Esophagus (tissue), 2 donors: ENCODE data around the gene KATNA1. TPM values are rescaled to one million over a fixed set of nuclear protein-coding genes. Genes with fewer than 3 reads are reported as not detected.

Experiments
- H3K27ac ChIP-seq, 2 donors: one replicate each; pipeline ENCODE4 v1.5.1; 2013; ENCODE audit warnings: low read depth in 2 of 2, mild to moderate bottlenecking in 2 of 2, inconsistent platforms in 1 of 2, low read length in 1 of 2, moderate library complexity in 1 of 2
- H3K27me3 ChIP-seq, 2 donors: one replicate each; pipeline ENCODE4 v1.6.1; 2013; ENCODE audit warnings: low read length in 2 of 2, control low read depth in 1 of 2, mild to moderate bottlenecking in 1 of 2; ENCODE audit not compliant: insufficient read depth in 2 of 2, control insufficient read depth in 1 of 2
- H3K36me3 ChIP-seq, 2 donors: one replicate each; pipeline ENCODE4 v1.6.1; 2013; ENCODE audit warnings: low read length in 1 of 2; ENCODE audit not compliant: control insufficient read depth in 2 of 2, insufficient read depth in 2 of 2
- H3K4me1 ChIP-seq, 2 donors: one replicate each; pipeline ENCODE4 v1.6.1; 2013; ENCODE audit warnings: low read length in 1 of 2; ENCODE audit not compliant: control insufficient read depth in 2 of 2, insufficient read depth in 2 of 2
- H3K4me3 ChIP-seq, 2 donors: one replicate each; pipeline ENCODE4 v1.5.1; 2013; ENCODE audit warnings: low read length in 2 of 2, mild to moderate bottlenecking in 2 of 2, low read depth in 1 of 2, moderate library complexity in 1 of 2
- H3K9me3 ChIP-seq, 2 donors: one replicate each; pipeline ENCODE4 v1.6.1; 2013; ENCODE audit warnings: mild to moderate bottlenecking in 2 of 2, low read depth in 1 of 2, low read length in 1 of 2, moderate library complexity in 1 of 2; ENCODE audit not compliant: control insufficient read depth in 2 of 2, insufficient read depth in 1 of 2
- WGBS, 2 donors: extraction: QIAGEN DNeasy Blood & Tissue Kit; methylation state at CpG; one replicate each; pipeline ENCODE4 v1.1.7; 2013; 5-methylcytosine and 5-hydroxymethylcytosine counted together
- polyA plus RNA-seq, 2 donors: library from polyadenylated mRNA; stranded (reverse); fragments of 200-250 nt; gene quantifications; one replicate each; pipeline ENCODE4 v1.2.3, GENCODE V29; 2013
- donor health status: healthy with polysubstance abuse.
- donor health status: Bipolar disorder and iron deficiency.

KATNA1 gene
- polyA plus RNA-seq, 2 donors = 6.8 to 12.1 TPM

DNA sequence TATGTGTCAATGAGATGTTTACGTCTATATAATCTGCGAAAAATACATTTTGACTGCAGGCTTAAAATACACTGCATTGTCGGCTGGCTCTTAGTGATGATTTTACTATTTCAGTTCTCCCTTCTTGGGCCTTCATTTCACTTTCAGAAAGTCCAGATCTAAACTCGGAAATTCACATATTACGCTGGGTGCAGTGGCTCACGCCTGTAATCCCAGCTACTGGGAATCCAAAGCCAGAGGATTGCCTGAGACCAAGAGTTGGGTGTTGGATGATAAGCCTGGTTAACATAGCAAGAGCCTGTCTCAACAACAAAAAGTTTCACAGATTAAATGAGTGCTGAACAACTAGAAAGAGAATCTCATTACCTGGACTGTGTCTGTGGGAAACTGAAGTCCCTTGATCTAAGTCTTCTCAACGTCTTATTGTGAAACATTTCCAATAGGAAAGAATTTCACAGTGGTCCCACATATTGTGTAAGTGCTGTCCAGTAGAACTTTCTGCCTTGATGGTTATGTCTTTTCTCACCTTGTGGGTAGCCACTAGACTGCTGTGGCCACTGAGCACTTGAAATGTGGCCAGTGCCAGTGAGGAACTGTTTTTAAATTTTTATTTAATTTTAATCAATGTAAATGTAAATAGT, 80.4 kb downstream of the KATNA1 start:
- WGBS, 2 donors = 89 to 91% methylated on average over 7 of the region's 7 CpGs
- peaks cover 2% of the 10 kb centered on the region in 2 donors for H3K4me1 ChIP-seq
- H3K36me3 ChIP-seq = no peaks in the 10 kb centered on the region
- H3K27ac ChIP-seq = no peak overlapping the region
- H3K27me3 ChIP-seq = no peaks in the 10 kb centered on the region
- H3K4me3 ChIP-seq = no peak overlapping the region
- no peaks in the 10 kb centered on the region for H3K9me3 ChIP-seq

- peaks cover 2% of the 10 kb centered on the region in 2 donors for H3K4me1 ChIP-seq
- H3K4me3 ChIP-seq = peak overlapping the region; percentile 71 to 94
- H3K27ac ChIP-seq = peak overlapping the region; percentile 88
- H3K9me3 ChIP-seq = no peaks in the 10 kb centered on the region
- WGBS, 2 donors = 29 to 32% methylated on average over 12 of the region's 12 CpGs
- H3K36me3 ChIP-seq = no peaks in the 10 kb centered on the region
- no peaks in the 10 kb centered on the region for H3K27me3 ChIP-seq
Measured at GRCh38 chr6:149567194-149567586, 81.3 kb downstream of the KATNA1 start.

DNA sequence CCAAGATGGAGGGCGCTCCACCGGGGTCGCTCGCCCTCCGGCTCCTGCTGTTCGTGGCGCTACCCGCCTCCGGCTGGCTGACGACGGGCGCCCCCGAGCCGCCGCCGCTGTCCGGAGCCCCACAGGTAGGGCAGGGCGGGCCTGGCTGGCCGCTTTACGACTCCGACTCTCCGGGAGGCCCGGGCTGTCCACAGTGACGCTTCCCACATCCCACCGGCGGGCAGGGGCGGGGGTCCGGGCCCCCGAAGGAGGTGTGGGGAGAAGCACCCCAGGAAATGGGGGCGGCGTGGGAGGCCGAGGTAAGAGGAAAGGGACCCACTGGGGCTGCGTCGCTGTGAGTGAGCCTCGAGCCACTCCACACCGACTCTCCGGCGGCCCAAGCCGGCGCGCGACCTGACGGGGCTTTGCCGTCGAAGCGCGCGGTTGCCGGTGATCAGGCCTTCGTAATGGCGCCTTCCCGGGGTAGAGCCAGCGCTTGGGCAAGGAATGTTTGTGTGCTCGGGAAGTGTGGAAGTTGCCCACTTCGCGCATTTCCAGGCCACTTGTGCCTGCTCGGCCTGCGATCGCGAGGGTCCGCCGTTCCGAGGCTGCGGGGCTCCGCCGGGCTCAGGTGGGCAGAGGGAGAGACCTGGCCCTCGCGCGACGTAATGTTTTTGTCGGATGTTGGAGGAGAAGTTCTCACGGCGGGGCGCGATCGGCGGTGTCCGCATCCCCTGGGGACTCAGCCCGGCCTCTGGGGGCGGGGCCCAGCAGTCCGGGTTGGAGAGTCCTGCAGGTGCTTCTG, 81.9 kb downstream of the KATNA1 start:
- Histone ChIP-seq H3K4me3 (peak overlapping the region; percentile 71 to 94), H3K9me3 (no peaks in the 10 kb centered on the region), H3K36me3 (no peaks in the 10 kb centered on the region), H3K4me1 (peaks cover 2% of the 10 kb centered on the region in 2 donors), H3K27me3 (no peaks in the 10 kb centered on the region), H3K27ac (peak overlapping the region; percentile 88)
- WGBS, 2 donors = 0% methylated on average over 74 to 81 of the region's 81 CpGs

DNA sequence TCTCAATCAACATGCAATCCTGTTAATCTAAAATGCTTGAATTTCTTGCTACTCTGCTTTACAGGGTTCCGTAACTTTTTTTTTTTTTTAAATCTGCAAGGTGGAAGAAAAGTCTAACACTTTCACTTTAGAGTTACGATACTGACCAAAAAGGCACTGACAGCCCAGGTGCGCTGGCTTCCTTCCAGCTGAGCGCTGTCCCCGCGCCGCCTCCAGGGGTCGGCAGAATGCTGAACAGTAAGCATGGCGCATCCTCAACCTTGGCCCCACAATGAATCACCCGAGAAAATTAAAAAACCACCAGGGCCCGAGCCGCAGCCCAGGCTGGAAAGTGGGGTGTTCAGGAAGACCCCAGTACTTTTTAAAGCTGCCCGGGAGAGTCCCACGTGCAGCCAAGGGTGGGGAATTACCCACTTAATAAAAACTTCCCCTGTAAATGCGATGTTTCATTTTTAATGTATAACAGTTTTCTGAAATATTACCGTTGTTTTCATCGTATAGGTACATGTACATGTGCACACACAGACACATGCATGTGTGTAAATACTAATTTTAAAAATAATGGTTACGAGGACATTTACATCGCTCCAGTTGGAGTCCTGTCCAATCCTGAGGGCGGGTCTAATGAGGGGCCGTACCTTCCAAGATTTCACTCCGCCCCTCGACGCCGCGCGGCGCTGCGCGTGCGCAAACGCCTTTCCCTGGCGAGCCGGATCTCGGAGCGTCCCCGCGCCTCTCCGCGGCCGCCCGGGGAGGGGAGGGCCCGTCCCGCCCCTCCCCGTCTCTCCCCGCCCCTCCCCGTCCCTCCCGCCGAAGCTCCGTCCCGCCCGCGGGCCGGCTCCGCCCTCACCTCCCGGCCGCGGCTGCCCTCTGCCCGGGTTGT, 82.7 kb downstream of the KATNA1 start, which contains the start of gene GINM1:
Gene GINM1 (plus strand): TSS at position 849 of the 883 bp plus-strand sequence. CDS start 40 bp downstream, outside the sequence.
- H3K4me3 ChIP-seq = peak within 1 kb of the TSS; percentile 71 to 94
- no peaks in the 10 kb centered on the region for H3K36me3 ChIP-seq
- H3K4me1 ChIP-seq = peaks cover 2% of the 10 kb centered on the region in 2 donors
- no peaks in the 10 kb centered on the region for H3K9me3 ChIP-seq
- H3K27me3 ChIP-seq = no peaks in the 10 kb centered on the region
- WGBS, 2 donors = 0 to 1% methylated on average over 41 to 59 of the region's 59 CpGs
- peak within 1 kb of the TSS; percentile 88 for H3K27ac ChIP-seq

- no peak overlapping the region for H3K27ac ChIP-seq
- 39 to 42% methylated on average over 3 of the region's 3 CpGs for WGBS, 2 donors
- no peaks in the 10 kb centered on the region for H3K27me3 ChIP-seq
Measured at GRCh38 chr6:149563928-149564325, 84.6 kb downstream of the KATNA1 start.

DNA sequence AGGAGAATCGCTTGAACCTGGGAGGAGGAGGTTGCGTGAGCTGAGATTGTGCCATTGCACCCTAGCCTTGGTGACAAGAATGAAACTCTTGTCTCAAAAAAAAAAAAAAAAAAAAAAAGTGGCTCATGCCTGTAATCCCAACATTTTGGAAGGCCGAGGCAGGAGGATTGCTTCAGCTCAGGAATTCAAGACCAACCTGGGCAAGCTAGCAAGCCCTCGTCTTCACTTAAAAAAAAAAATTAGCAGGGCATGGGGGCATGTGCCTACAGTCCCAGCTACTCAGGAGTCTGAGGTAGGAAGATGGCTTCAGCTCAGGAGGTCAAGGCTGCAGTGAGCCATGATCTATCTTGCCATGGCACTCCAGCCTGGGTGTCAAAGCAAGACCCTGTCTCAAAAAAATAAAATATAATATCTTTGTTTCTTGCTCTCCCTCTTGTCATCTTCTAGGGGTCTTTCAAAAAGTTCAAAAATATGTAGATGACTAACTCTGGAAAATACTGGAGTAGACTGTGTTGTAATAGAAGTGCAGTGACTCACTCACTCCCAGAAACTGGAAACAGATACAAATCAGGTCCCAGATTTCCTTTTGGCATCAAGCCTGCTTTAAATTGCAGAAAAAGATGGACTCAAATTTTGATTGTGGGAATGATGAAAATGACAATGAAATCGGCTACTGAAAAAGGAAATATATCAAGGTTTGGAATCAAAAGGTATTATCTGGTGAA, 85.1 kb downstream of the KATNA1 start:
- Histone ChIP-seq H3K36me3 (no peaks in the 10 kb centered on the region), H3K27ac (no peak overlapping the region), H3K4me1 (peaks cover 2% of the 10 kb centered on the region in 2 donors), H3K9me3 (no peaks in the 10 kb centered on the region), H3K4me3 (no peak overlapping the region), H3K27me3 (no peaks in the 10 kb centered on the region)
- whole genome bisulfite sequencing, 2 donors = 81 to 86% methylated on average over 5 of the region's 5 CpGs

More at GRCh38 chr6:149563928-149564325, 84.6 kb downstream of the KATNA1 start:
- Histone ChIP-seq H3K4me1 (peaks cover 2% of the 10 kb centered on the region in 2 donors), H3K36me3 (no peaks in the 10 kb centered on the region), H3K4me3 (no peak overlapping the region), H3K9me3 (no peaks in the 10 kb centered on the region)

- Histone ChIP-seq H3K27ac (no peak overlapping the region), H3K4me1 (no peaks in the 10 kb centered on the region), H3K9me3 (no peaks in the 10 kb centered on the region), H3K27me3 (no peaks in the 10 kb centered on the region), H3K36me3 (no peaks in the 10 kb centered on the region), H3K4me3 (no peak overlapping the region)
- WGBS, 2 donors = 62 to 70% methylated on average over 3 of the region's 3 CpGs
Measured at GRCh38 chr6:149560736-149561135, 87.8 kb downstream of the KATNA1 start.

DNA sequence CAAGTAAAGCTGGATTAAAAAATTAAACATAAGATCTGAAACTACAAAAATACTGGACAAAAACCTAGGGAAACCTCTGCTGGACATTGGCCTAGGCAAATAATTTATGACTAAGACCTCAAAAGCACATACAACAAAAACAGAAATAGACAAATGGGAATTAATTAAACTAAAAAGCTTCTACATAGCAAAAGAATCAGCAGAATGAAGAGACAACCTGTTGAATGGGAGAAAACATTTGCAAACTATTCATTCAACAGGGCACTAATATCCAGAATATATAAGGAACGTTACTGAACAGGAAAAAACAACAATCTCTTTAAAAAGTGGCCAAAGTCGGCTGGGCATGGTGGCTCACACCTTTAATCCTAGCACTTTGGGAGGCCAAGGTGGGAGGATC, 89.1 kb downstream of the KATNA1 start:
- Histone ChIP-seq H3K27ac (no peak overlapping the region), H3K4me3 (no peak overlapping the region), H3K27me3 (no peaks in the 10 kb centered on the region), H3K4me1 (no peaks in the 10 kb centered on the region), H3K9me3 (no peaks in the 10 kb centered on the region), H3K36me3 (no peaks in the 10 kb centered on the region)
- 58 to 81% methylated on average over 2 of the region's 2 CpGs for WGBS, 2 donors

DNA sequence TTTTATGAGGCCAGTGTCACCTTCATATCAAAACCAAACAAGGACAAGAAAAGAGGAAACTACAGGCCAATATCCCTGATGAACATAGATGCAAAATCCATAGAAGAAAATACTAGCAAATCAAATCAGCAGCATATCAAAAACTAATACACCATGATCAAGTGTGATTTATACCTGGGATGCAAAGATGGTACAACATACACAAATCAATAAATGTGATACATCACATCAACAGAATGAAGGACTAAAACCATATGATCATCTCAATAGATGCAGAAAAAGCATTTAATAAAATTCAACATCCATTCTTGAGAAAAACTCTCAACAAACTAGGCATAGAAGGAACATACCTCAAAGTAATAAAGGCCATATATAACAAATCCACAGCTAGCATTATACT, 90.5 kb downstream of the KATNA1 start:
- H3K4me3 ChIP-seq = no peak overlapping the region
- no peak overlapping the region for H3K27ac ChIP-seq
- no peaks in the 10 kb centered on the region for H3K9me3 ChIP-seq
- no peaks in the 10 kb centered on the region for H3K4me1 ChIP-seq
- no peaks in the 10 kb centered on the region for H3K36me3 ChIP-seq
- H3K27me3 ChIP-seq = no peaks in the 10 kb centered on the region
